ENCODE measurements around the gene MICAL2. TPM values are rescaled to one million over a fixed set of nuclear protein-coding genes. Genes with fewer than 3 reads are reported as not detected.

MICAL2 gene
- total and polyA plus RNA-seq, 10 of the 15 experiments (the other 5 are each of a cell fraction or from before 2014, with no cell fraction given): 0.90 to 5.6 (median 2.4) TPM

GRCh38 chr11:12129227-12129626 lies 18.8 kb downstream of the MICAL2 start (continued):
- no peak for TF ChIP-seq CEBPB (IDR thresholded peaks at IDR 0.05; ENCODE audit: borderline replicate concordance in 1 of 2, low read depth in 2 of 2, low read length in 2 of 2)
- TF ChIP-seq IRF3 (IDR thresholded peaks at IDR 0.05): no peak
- no peak for TF ChIP-seq ZZZ3 (IDR thresholded peaks at IDR 0.05; ENCODE audit: control insufficient read depth, insufficient read length, low read depth)
- no peak for TF ChIP-seq MYB (IDR thresholded peaks at IDR 0.05; ENCODE audit: borderline replicate concordance, low read depth, low read length)
- TF ChIP-seq NR2C2 (IDR thresholded peaks at IDR 0.05; ENCODE audit: borderline replicate concordance, control insufficient read depth, insufficient read length, low read depth): no peak
- no peak for TF ChIP-seq RBBP5 (conservative IDR thresholded peaks at IDR 0.05)
- no peak for TF ChIP-seq POLR2A (IDR thresholded peaks at IDR 0.05; ENCODE audit: low read depth, low read length)

GRCh38 chr11:12130180-12130980 lies 20.0 kb downstream of the MICAL2 start:
- ChIA-PET SMC1A (ENCODE audit: uncharacterized antibody, unreplicated experiment) (interaction anchor here (0.6 kb wide), 1 partner anchor 47 kb away, joined by 3 read pairs; no protein-coding TSS in a partner anchor), CTCF (no interaction called here), POLR2A (no interaction called here), RAD21 (ENCODE audit: unreplicated experiment) (no interaction called here)
- no peak overlapping the region for H3K27ac ChIP-seq (ENCODE audit: control insufficient read depth, insufficient read depth)
- WGBS (ENCODE audit: insufficient coverage, insufficient replicate concordance, low lambda C conversion rate, missing lambda C conversion rate): 28% methylated on average over 3 of the region's 3 CpGs
- no peak overlapping the region for H3K4me2 ChIP-seq (ENCODE audit: control insufficient read depth, insufficient read depth)
- H4K20me1 ChIP-seq (ENCODE audit: control insufficient read depth, insufficient read depth): peaks cover 4% of the 10 kb centered on the region; the same call in 1 of the 2 replicates
- no peaks in the 10 kb centered on the region; the same call in 1 of the 2 replicates for H3K4me1 ChIP-seq (ENCODE audit: control insufficient read depth, insufficient read depth, low read length)
- no peak overlapping the region for H2AFZ ChIP-seq (ENCODE audit: control insufficient read depth, low read depth, low read length)
- BruUV-seq (replicated peaks): no TSS peak
- intact Hi-C loops (cut with micrococcal nuclease; ENCODE audit: unreplicated experiment) (no loop called here), in situ Hi-C loops (cut with MboI) (no loop called here)
- no peak for TF ChIP-seq LARP7 (IDR thresholded peaks at IDR 0.05)
- H3K4me3 ChIP-seq: no peak overlapping the region
- DNase-seq (ENCODE audit: low read depth, low spot score) (no peak), ATAC-seq (no peak), FAIRE-seq (no peak)
- H3K9me3 ChIP-seq (replicated peaks; ENCODE audit: control insufficient read depth, insufficient read depth, low read length): no peaks in the 10 kb centered on the region
- no peaks in the 10 kb centered on the region for H3K79me2 ChIP-seq (ENCODE audit: control insufficient read depth, insufficient read depth, low read length)
- no peak overlapping the region for H3K9ac ChIP-seq (ENCODE audit: control insufficient read depth, insufficient read depth, low read length)
- H3K27me3 ChIP-seq (replicated peaks in 1 of 2; ENCODE audit: control insufficient read depth in 2 of 2, insufficient read depth in 2 of 2, low read length in 1 of 2): no peaks in the 10 kb centered on the region
- no peaks in the 10 kb centered on the region for H3K36me3 ChIP-seq (ENCODE audit: control insufficient read depth in 2 of 2, insufficient read depth in 2 of 2, low read length in 1 of 2)
